IMR-90 (cell line): Measurements from ENCODE around the gene DNTT. TPM values are rescaled to one million over a fixed set of nuclear protein-coding genes. Genes with fewer than 3 reads are reported as not detected.

Experiments
- ATAC-seq: fragments of 200-7000 bp; cut with Tn5 transposase; 2 replicates; pipeline ENCODE4 v1.9.1; 2020; ENCODE audit warnings: low read depth, mild to moderate bottlenecking, moderate library complexity
- BruUV-seq: library from RNA; stranded (reverse); fragments of 400-500 nt; replicated peaks from 2 replicates; lab custom pipeline; 2021; lab: Mats Ljungman, UMichigan
- CTCF ChIA-PET: fragments of 300-600 bp; formaldehyde crosslinking; extraction: SDS; loops from one replicate; lab custom pipeline; 2021; ENCODE audit warnings: antibody characterized with exemption; lab: Yijun Ruan, JAX
- POLR2A ChIA-PET: fragments of 300-600 bp; sonication (Branson Sonifier 250); formaldehyde crosslinking; loops from one replicate; lab custom pipeline; 2022; ENCODE audit warnings: antibody characterized with exemption; ENCODE audit not compliant: unreplicated experiment; lab: Charles Lee
- DNase-seq: peaks from one replicate; pipeline ENCODE4 v3.0.0; 2013
- H2AFZ ChIP-seq: replicated peaks from 2 replicates; pipeline ENCODE3; 2013; ENCODE audit warnings: low read length, mild to moderate bottlenecking; ENCODE audit not compliant: poor library complexity
- H2AK5ac ChIP-seq: 2 replicates; pipeline ENCODE4 v1.6.1; 2013; ENCODE audit warnings: low read depth, low read length, inconsistent platforms
- H2AK9ac ChIP-seq: replicated peaks from 2 replicates; pipeline ENCODE3; 2013; ENCODE audit warnings: mild to moderate bottlenecking, low read depth, low read length, moderate library complexity; ENCODE audit not compliant: poor library complexity
- H2BK120ac ChIP-seq: 2 replicates; pipeline ENCODE4 v1.6.1; 2013; ENCODE audit warnings: low read depth, low read length, inconsistent platforms
- H2BK15ac ChIP-seq: 3 replicates; pipeline ENCODE4 v1.6.1; 2013; ENCODE audit warnings: low read depth, low read length, inconsistent platforms
- H2BK20ac ChIP-seq: 2 replicates; pipeline ENCODE4 v1.6.1; 2013; ENCODE audit warnings: low read depth, mild to moderate bottlenecking, inconsistent platforms, low read length, moderate library complexity
- H2BK5ac ChIP-seq: 2 replicates; pipeline ENCODE4 v1.6.1; 2013; ENCODE audit warnings: mild to moderate bottlenecking, low read depth, low read length, inconsistent platforms; ENCODE audit not compliant: poor library complexity, severe bottlenecking
- H3K14ac ChIP-seq: replicated peaks from 2 replicates; pipeline ENCODE4 v1.6.1; 2013; ENCODE audit warnings: low read depth, low read length, inconsistent platforms
- H3K18ac ChIP-seq: 2 replicates; pipeline ENCODE4 v1.6.1; 2013; ENCODE audit warnings: low read depth, low read length, control low read depth
- H3K23ac ChIP-seq: 2 replicates; pipeline ENCODE4 v1.6.1; 2013; ENCODE audit warnings: low read depth, low read length, inconsistent platforms
- H3K27ac ChIP-seq: 2 replicates; pipeline ENCODE4 v1.5.1; 2013; ENCODE audit warnings: mild to moderate bottlenecking, control low read depth, low read length; ENCODE audit not compliant: insufficient read depth
- H3K27me3 ChIP-seq: 2 replicates; pipeline ENCODE4 v1.6.1; 2013; ENCODE audit warnings: low read length; ENCODE audit not compliant: control insufficient read depth, insufficient read depth
- H3K36me3 ChIP-seq: 2 replicates; pipeline ENCODE4 v1.6.1; 2013; ENCODE audit warnings: low read length, mixed read lengths; ENCODE audit not compliant: control insufficient read depth, insufficient read depth
- H3K4ac ChIP-seq: 2 replicates; pipeline ENCODE4 v1.6.1; 2013; ENCODE audit warnings: low read depth, low read length, inconsistent platforms
- H3K4me1 ChIP-seq: 2 replicates; pipeline ENCODE4 v1.6.1; 2013; ENCODE audit warnings: low read length, mixed read lengths; ENCODE audit not compliant: control insufficient read depth, insufficient read depth
- H3K4me2 ChIP-seq: 2 replicates; pipeline ENCODE4 v1.6.1; 2013; ENCODE audit warnings: low read depth, mild to moderate bottlenecking, control low read depth, low read length, moderate library complexity
- H3K4me3 ChIP-seq: 2 replicates; pipeline ENCODE4 v1.5.1; 2013; ENCODE audit warnings: low read depth, mild to moderate bottlenecking, control low read depth, low read length, moderate library complexity; ENCODE audit not compliant: insufficient read depth
- H3K56ac ChIP-seq: 2 replicates; pipeline ENCODE4 v1.6.1; 2013; ENCODE audit warnings: low read length, inconsistent platforms; ENCODE audit not compliant: insufficient read depth; ENCODE audit errors: extremely low read depth
- H3K79me1 ChIP-seq, 2 experiments: 2 replicates each; pipeline ENCODE4 v1.6.1; 2013; ENCODE audit warnings: low read length in 2 of 2, inconsistent platforms in 1 of 2, low read depth in 1 of 2
- H3K9ac ChIP-seq: 2 replicates; pipeline ENCODE4 v1.6.1; 2013; ENCODE audit warnings: low read depth, low read length, control low read depth
- H3K9me1 ChIP-seq: 2 replicates; pipeline ENCODE4 v1.6.1; 2013; ENCODE audit warnings: low read length, inconsistent platforms; ENCODE audit not compliant: insufficient read depth
- H3K9me3 ChIP-seq: 2 replicates; pipeline ENCODE4 v1.6.1; 2013; ENCODE audit warnings: low read length; ENCODE audit not compliant: control insufficient read depth, insufficient read depth
- H4K20me1 ChIP-seq: 2 replicates; pipeline ENCODE4 v1.6.1; 2013; ENCODE audit warnings: low read length, inconsistent platforms; ENCODE audit not compliant: insufficient read depth
- H4K5ac ChIP-seq: 2 replicates; pipeline ENCODE4 v1.6.1; 2013; ENCODE audit warnings: mild to moderate bottlenecking, low read depth, low read length, control low read depth
- H4K8ac ChIP-seq, 2 experiments: 2 replicates each; pipeline ENCODE4 v1.6.1; 2013; ENCODE audit warnings: low read depth in 2 of 2, low read length in 2 of 2, control low read depth in 1 of 2, inconsistent platforms in 1 of 2
- H4K91ac ChIP-seq: 2 replicates; pipeline ENCODE4 v1.6.1; 2013; ENCODE audit warnings: low read depth, low read length, inconsistent platforms; ENCODE audit not compliant: insufficient read depth
- BHLHE40 ChIP-seq: fragments of 150-350 bp; IDR thresholded peaks from 2 replicates; pipeline ENCODE4 v1.6.1; 2016; ENCODE audit warnings: mild to moderate bottlenecking, low read depth, low read length
- CEBPB ChIP-seq: IDR thresholded peaks from 2 replicates; pipeline ENCODE4 v1.6.1; 2012; ENCODE audit warnings: low read depth, low read length, improper control_type of control experiment
- CHD1 ChIP-seq: IDR thresholded peaks from 2 replicates; pipeline ENCODE4 v1.6.1; 2012; ENCODE audit warnings: low read depth, low read length, improper control_type of control experiment
- ELK1 ChIP-seq: fragments of 150-350 bp; IDR thresholded peaks from 2 replicates; pipeline ENCODE4 v1.6.1; 2016; ENCODE audit warnings: low read depth, mild to moderate bottlenecking, low read length, moderate library complexity, borderline replicate concordance
- FOS ChIP-seq: fragments of 150-350 bp; IDR thresholded peaks from 2 replicates; pipeline ENCODE4 v1.6.1; 2016; ENCODE audit warnings: low read depth, low read length
- MAFK ChIP-seq: IDR thresholded peaks from 2 replicates; pipeline ENCODE4 v1.6.1; 2012; ENCODE audit warnings: low read depth, low read length, improper control_type of control experiment
- MAZ ChIP-seq: IDR thresholded peaks from 2 replicates; pipeline ENCODE4 v1.6.1; 2012; ENCODE audit warnings: low read depth, mild to moderate bottlenecking, low read length, improper control_type of control experiment, moderate library complexity, borderline replicate concordance
- MXI1 ChIP-seq: IDR thresholded peaks from 2 replicates; pipeline ENCODE4 v1.6.1; 2012; ENCODE audit warnings: low read depth, mild to moderate bottlenecking, low read length, moderate library complexity, borderline replicate concordance
- NFE2L2 ChIP-seq: fragments of 150-350 bp; IDR thresholded peaks from 2 replicates; pipeline ENCODE4 v1.6.1; 2016; ENCODE audit warnings: low read depth, mild to moderate bottlenecking, low read length
- POLR2A ChIP-seq: IDR thresholded peaks from 2 replicates; pipeline ENCODE4 v1.6.1; 2012; ENCODE audit warnings: mild to moderate bottlenecking, low read depth, low read length
- RAD21 ChIP-seq: IDR thresholded peaks from 2 replicates; pipeline ENCODE4 v1.6.1; 2012; ENCODE audit warnings: low read length, improper control_type of control experiment
- RCOR1 ChIP-seq: IDR thresholded peaks from 2 replicates; pipeline ENCODE4 v1.6.1; 2012; ENCODE audit warnings: mild to moderate bottlenecking, low read length, improper control_type of control experiment; ENCODE audit not compliant: insufficient replicate concordance
- RFX5 ChIP-seq: IDR thresholded peaks from 2 replicates; pipeline ENCODE4 v1.8.0; 2012; ENCODE audit warnings: low read depth, mild to moderate bottlenecking, low read length, moderate library complexity
- SMC3 ChIP-seq: fragments of 150-350 bp; IDR thresholded peaks from 2 replicates; pipeline ENCODE4 v1.6.1; 2016; ENCODE audit warnings: low read depth, mild to moderate bottlenecking, antibody characterized with exemption, low read length, moderate library complexity
- USF2 ChIP-seq: fragments of 150-350 bp; IDR thresholded peaks from 2 replicates; pipeline ENCODE4 v1.6.1; 2017; ENCODE audit warnings: mild to moderate bottlenecking, antibody characterized with exemption, low read length, low read depth
- WGBS, 2 experiments: methylation state at CpG; one replicate each; pipeline versions ENCODE4 v1.1.5 to v1.1.7; 2013; ENCODE audit warnings: missing lambda C conversion rate in 2 of 2; ENCODE audit not compliant: insufficient read length in 1 of 2; ENCODE audit errors: extremely low coverage in 2 of 2; 5-methylcytosine and 5-hydroxymethylcytosine counted together
- dilution Hi-C: fragments of 300-500 bp; cut with HindIII; formaldehyde crosslinking; loops from one replicate; pipeline ENCODE4 v1.14.3; 2018; ENCODE audit warnings: low sequenced_read_pairs; ENCODE audit not compliant: unreplicated experiment
- in situ Hi-C: fragments of 300-500 bp; cut with MboI; formaldehyde crosslinking; loops from 3 replicates; pipeline ENCODE4 v1.14.3; 2019; ENCODE audit warnings: low sequenced_read_pairs, inconsistent platforms, mixed read lengths
- intact Hi-C: fragments of 100-400 bp; cut with micrococcal nuclease; formaldehyde crosslinking; loops from 2 replicates; pipeline ENCODE4 v1.10.0; 2022
- polyA plus RNA-seq, 3 experiments: library from polyadenylated mRNA; depleted of rRNA; stranded (reverse); fragments of >200 nt; gene quantifications; 2 replicates each; pipeline ENCODE4 v1.2.3, GENCODE V29; 2012; ENCODE audit warnings: low replicate concordance in 1 of 3
- total RNA-seq: library from RNA; depleted of rRNA; stranded (reverse); fragments of >200 nt; gene quantifications from 2 replicates; pipeline ENCODE4 v1.2.3, GENCODE V29; 2012
- TF ChIP-seq, protein P1 (sequence below): conservative IDR thresholded peaks from 2 replicates; pipeline ENCODE4 v1.5.1; 2012; ENCODE audit warnings: mild to moderate bottlenecking, low read depth, low read length, improper control_type of control experiment

The DNTT gene
- total and polyA plus RNA-seq, 2 of the 4 experiments (the other 2 are of a cell fraction), result not detected

- Histone ChIP-seq H2AFZ (no peak overlapping the region), H4K5ac (no peak overlapping the region), H3K18ac (no peak overlapping the region), H3K4ac (no peak overlapping the region), H3K27ac (no peak overlapping the region), H3K27me3 (no peaks in the 10 kb centered on the region), H3K4me3 (no peak overlapping the region), H2BK5ac (no peak overlapping the region), H3K56ac (no peak overlapping the region), H2BK20ac (no peak overlapping the region), H2BK120ac (no peak overlapping the region), H3K14ac (no peak overlapping the region), H3K36me3 (no peaks in the 10 kb centered on the region), H3K79me1 (no peaks in the 10 kb centered on the region), H2BK15ac (no peak overlapping the region), H4K20me1 (no peaks in the 10 kb centered on the region), H2AK9ac (no peak overlapping the region), H3K9me1 (no peaks in the 10 kb centered on the region), H3K9me3 (no peaks in the 10 kb centered on the region), H3K4me2 (no peak overlapping the region), H4K91ac (no peak overlapping the region), H3K23ac (no peak overlapping the region), H3K4me1 (no peaks in the 10 kb centered on the region), H4K8ac (no peak overlapping the region), H3K9ac (no peak overlapping the region), H2AK5ac (no peak overlapping the region)
- no peak for TF ChIP-seq CHD1
- TF ChIP-seq NFE2L2, result no peak
- no peak for TF ChIP-seq MXI1
- no peak for TF ChIP-seq POLR2A
- no peak for TF ChIP-seq MAFK
- TF ChIP-seq CEBPB, result no peak
- no peak for TF ChIP-seq RCOR1
- TF ChIP-seq USF2, result no peak
- no peak for TF ChIP-seq SMC3
- TF ChIP-seq BHLHE40, result no peak
- TF ChIP-seq, protein P1, sequence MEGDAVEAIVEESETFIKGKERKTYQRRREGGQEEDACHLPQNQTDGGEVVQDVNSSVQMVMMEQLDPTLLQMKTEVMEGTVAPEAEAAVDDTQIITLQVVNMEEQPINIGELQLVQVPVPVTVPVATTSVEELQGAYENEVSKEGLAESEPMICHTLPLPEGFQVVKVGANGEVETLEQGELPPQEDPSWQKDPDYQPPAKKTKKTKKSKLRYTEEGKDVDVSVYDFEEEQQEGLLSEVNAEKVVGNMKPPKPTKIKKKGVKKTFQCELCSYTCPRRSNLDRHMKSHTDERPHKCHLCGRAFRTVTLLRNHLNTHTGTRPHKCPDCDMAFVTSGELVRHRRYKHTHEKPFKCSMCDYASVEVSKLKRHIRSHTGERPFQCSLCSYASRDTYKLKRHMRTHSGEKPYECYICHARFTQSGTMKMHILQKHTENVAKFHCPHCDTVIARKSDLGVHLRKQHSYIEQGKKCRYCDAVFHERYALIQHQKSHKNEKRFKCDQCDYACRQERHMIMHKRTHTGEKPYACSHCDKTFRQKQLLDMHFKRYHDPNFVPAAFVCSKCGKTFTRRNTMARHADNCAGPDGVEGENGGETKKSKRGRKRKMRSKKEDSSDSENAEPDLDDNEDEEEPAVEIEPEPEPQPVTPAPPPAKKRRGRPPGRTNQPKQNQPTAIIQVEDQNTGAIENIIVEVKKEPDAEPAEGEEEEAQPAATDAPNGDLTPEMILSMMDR, result no peak
- TF ChIP-seq FOS, result no peak
- no peak for TF ChIP-seq RAD21
- no peak for TF ChIP-seq RFX5
- TF ChIP-seq ELK1, result no peak
- no peak for TF ChIP-seq MAZ
- dilution Hi-C loops (no loop called here), intact Hi-C loops (no loop called here), in situ Hi-C loops (no loop called here)
- no peak for DNase-seq
- ATAC-seq, result no peak
- no CpG with 5 or more reads among the region's 1 CpG for WGBS, 2 experiments
- ChIA-PET POLR2A (no interaction called here), CTCF (no interaction called here)
- no TSS peak for BruUV-seq
Measured at GRCh38 chr10:96310321-96310669, 6.1 kb downstream of the DNTT start.
